Measurements from ENCODE around the gene GPR85. TPM values are rescaled to one million over a fixed set of nuclear protein-coding genes. Genes with fewer than 3 reads are reported as not detected.

GPR85 gene, protein sequence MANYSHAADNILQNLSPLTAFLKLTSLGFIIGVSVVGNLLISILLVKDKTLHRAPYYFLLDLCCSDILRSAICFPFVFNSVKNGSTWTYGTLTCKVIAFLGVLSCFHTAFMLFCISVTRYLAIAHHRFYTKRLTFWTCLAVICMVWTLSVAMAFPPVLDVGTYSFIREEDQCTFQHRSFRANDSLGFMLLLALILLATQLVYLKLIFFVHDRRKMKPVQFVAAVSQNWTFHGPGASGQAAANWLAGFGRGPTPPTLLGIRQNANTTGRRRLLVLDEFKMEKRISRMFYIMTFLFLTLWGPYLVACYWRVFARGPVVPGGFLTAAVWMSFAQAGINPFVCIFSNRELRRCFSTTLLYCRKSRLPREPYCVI
- total RNA-seq (not detected), polyA plus RNA-seq (not detected)

DNA sequence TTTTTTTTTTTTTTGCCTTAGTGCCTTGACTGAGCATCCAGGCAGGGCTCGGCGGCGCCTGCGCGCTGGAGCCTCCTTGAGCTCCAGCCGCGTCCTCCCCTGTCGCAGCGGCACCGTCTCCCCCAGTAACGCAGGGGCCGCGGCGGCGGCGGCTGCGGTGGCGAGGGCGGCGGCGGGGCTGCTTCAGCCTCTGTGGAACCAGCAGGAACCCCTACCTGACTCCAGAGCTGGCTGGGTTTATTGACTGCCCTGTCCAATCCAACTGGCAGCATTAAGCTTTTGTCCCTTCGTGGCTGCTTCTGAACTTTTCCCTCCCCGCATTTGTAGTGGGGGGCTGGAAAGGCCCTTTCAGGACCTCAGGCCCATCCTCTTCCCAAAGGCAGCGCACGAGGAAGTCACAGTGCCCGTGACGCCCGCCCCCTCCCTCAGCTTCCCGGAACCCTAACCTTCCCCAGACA, at the start of gene GPR85:
Gene GPR85 (minus strand): TSS at position 397 of the 458 bp plus-strand sequence. CDS start 2,106 bp downstream, outside the sequence.
- Mint-ChIP-seq H3K9me3 (peaks cover 0 to 3% (median 0%) of the 10 kb centered on the region in 8 donors), H3K4me1 (peaks cover 3 to 9% (median 6%) of the 10 kb centered on the region in 4 donors), H3K36me3 (no peaks in the 10 kb centered on the region), H3K27ac (peak within 1 kb of the TSS in 2 of 7 donors; percentile 42 to 76), H3K27me3 (peaks cover 40 to 43% of the 10 kb centered on the region in 2 donors), H3K4me3 (peak within 1 kb of the TSS in 6 of 8 donors; percentile 43 to 68 (median 65))
- Histone ChIP-seq H3K36me3 (ENCODE audit: insufficient read depth, low read length) (no peaks in the 10 kb centered on the region), H3K27ac (ENCODE audit: low read depth, low read length) (no peak within 1 kb of the TSS), H3K9me3 (ENCODE audit: control insufficient read depth in 1 of 2, low read length in 2 of 2) (no peaks in the 10 kb centered on the region), H3K27me3 (ENCODE audit: insufficient read depth, low read length) (peaks cover 7% of the 10 kb centered on the region), H3K4me3 (ENCODE audit: low read length in 2 of 2) (no peak within 1 kb of the TSS), H3K4me1 (ENCODE audit: insufficient read depth, low read length) (peaks cover 7% of the 10 kb centered on the region)
- CTCF ChIA-PET (ENCODE audit: partially characterized antibody): interaction anchor here (1.2 kb wide), 2 partner anchors 10 to 509 kb away, joined by 3 to 4 read pairs; no protein-coding TSS in a partner anchor
- peak; percentile 24 to 40 (median 27) for DNase-seq
- intact Hi-C loops (cut with micrococcal nuclease): no loop called here
- POLR2A ChIA-PET (ENCODE audit: partially characterized antibody): no interaction called here

DNA sequence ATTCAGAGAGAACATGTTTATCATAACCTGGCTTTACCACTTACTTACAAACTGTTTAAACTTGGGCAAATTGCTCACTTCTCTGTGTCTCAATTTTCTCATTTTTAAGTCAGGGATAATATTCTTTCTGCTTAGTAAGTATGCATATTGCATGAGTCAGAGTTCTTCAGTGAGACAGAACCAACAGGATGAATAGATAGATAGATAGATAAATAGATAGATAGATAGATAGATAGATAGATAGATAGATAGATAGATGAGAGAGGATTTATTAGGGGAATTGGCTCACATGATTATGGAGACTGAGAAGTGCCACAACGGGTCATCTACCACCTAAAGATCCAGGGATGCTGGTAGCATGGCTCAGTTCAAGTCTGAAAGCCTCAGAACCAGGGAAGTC, 47.4 kb upstream of the GPR85 start:
- no peaks in the 10 kb centered on the region for H3K36me3 ChIP-seq (ENCODE audit: insufficient read depth, low read length)
- DNase-seq: no peak
- no peaks in the 10 kb centered on the region for H3K36me3 Mint-ChIP-seq
- H3K27ac Mint-ChIP-seq: no peak overlapping the region
- H3K9me3 Mint-ChIP-seq: peaks cover 0 to 2% (median 0%) of the 10 kb centered on the region in 8 donors
- POLR2A ChIA-PET (ENCODE audit: partially characterized antibody): no interaction called here
- H3K27me3 ChIP-seq (ENCODE audit: insufficient read depth, low read length): no peaks in the 10 kb centered on the region
- CTCF ChIA-PET (ENCODE audit: partially characterized antibody): no interaction called here
- no peaks in the 10 kb centered on the region for H3K9me3 ChIP-seq (ENCODE audit: control insufficient read depth in 1 of 2, low read length in 2 of 2)
- no peak overlapping the region for H3K27ac ChIP-seq (ENCODE audit: low read depth, low read length)
- intact Hi-C loops (cut with micrococcal nuclease): no loop called here
- H3K4me3 Mint-ChIP-seq: no peak overlapping the region
- no peak overlapping the region for H3K4me3 ChIP-seq (ENCODE audit: low read length in 2 of 2)
- no peaks in the 10 kb centered on the region for H3K4me1 Mint-ChIP-seq
- H3K27me3 Mint-ChIP-seq: peaks cover 1 to 2% of the 10 kb centered on the region in 2 donors
- H3K4me1 ChIP-seq (ENCODE audit: insufficient read depth, low read length): no peaks in the 10 kb centered on the region

DNA sequence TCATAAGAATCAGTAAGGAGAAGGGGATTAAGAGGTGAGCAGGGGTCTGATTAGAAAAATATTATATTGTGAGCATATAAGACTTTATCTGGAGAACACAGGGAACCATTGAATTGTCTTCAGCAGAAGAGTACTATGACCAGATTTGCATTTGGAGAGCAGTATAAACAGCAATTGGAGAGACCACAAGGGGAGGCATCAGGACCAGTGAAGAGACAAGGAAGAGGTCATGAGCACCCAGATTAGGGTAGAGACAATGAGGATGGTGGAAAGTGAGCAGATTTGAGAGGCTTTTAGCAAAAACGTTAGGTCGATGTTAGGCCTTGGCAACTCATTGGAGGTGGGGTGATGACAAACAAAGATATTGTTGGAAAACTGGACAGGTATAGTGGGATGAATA, 44.7 kb upstream of the GPR85 start:
- DNase-seq: no peak
- Histone ChIP-seq H3K9me3 (ENCODE audit: control insufficient read depth in 1 of 2, low read length in 2 of 2) (no peaks in the 10 kb centered on the region), H3K36me3 (ENCODE audit: insufficient read depth, low read length) (no peaks in the 10 kb centered on the region), H3K27me3 (ENCODE audit: insufficient read depth, low read length) (no peaks in the 10 kb centered on the region), H3K4me1 (ENCODE audit: insufficient read depth, low read length) (no peaks in the 10 kb centered on the region), H3K4me3 (ENCODE audit: low read length in 2 of 2) (no peak overlapping the region), H3K27ac (ENCODE audit: low read depth, low read length) (no peak overlapping the region)
- ChIA-PET POLR2A (ENCODE audit: partially characterized antibody) (no interaction called here), CTCF (ENCODE audit: partially characterized antibody) (no interaction called here)
- no peaks in the 10 kb centered on the region for H3K4me1 Mint-ChIP-seq
- peaks cover 0 to 2% (median 0%) of the 10 kb centered on the region in 8 donors for H3K9me3 Mint-ChIP-seq
- intact Hi-C loops (cut with micrococcal nuclease): no loop called here
- H3K36me3 Mint-ChIP-seq: no peaks in the 10 kb centered on the region
- H3K27ac Mint-ChIP-seq: no peak overlapping the region
- no peak overlapping the region for H3K4me3 Mint-ChIP-seq
- peaks cover 1 to 2% of the 10 kb centered on the region in 2 donors for H3K27me3 Mint-ChIP-seq

DNA sequence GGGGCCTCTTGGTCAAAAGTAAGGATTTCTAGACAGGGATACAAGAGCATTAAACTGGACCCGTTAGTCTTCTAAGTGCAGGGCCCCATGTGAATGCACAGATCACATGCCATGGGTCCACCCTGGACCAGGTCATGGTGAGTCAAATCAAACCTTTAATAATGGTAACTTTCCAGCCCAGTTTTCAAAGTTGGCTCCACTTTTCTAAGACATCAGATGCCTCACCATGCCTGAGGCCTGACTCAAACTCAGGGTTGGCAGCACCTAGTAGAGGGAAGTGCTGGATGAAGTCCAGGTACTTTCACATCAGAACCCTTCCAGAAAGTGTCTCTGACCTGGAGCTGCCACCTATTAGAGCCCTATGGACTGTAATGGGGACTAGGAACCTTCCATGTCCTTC, 41.4 kb upstream of the GPR85 start:
- DNase-seq: no peak
- Histone ChIP-seq H3K4me1 (ENCODE audit: insufficient read depth, low read length) (no peaks in the 10 kb centered on the region), H3K9me3 (ENCODE audit: control insufficient read depth in 1 of 2, low read length in 2 of 2) (no peaks in the 10 kb centered on the region), H3K27ac (ENCODE audit: low read depth, low read length) (no peak overlapping the region), H3K4me3 (ENCODE audit: low read length in 2 of 2) (no peak overlapping the region), H3K27me3 (ENCODE audit: insufficient read depth, low read length) (no peaks in the 10 kb centered on the region), H3K36me3 (ENCODE audit: insufficient read depth, low read length) (no peaks in the 10 kb centered on the region)
- H3K4me3 Mint-ChIP-seq: no peak overlapping the region
- H3K4me1 Mint-ChIP-seq: no peaks in the 10 kb centered on the region
- H3K27me3 Mint-ChIP-seq: peaks cover 1 to 2% of the 10 kb centered on the region in 2 donors
- intact Hi-C loops (cut with micrococcal nuclease): no loop called here
- H3K27ac Mint-ChIP-seq: no peak overlapping the region
- CTCF ChIA-PET (ENCODE audit: partially characterized antibody): no interaction called here
- H3K9me3 Mint-ChIP-seq: no peaks in the 10 kb centered on the region
- H3K36me3 Mint-ChIP-seq: no peaks in the 10 kb centered on the region
- POLR2A ChIA-PET (ENCODE audit: partially characterized antibody): no interaction called here

DNA sequence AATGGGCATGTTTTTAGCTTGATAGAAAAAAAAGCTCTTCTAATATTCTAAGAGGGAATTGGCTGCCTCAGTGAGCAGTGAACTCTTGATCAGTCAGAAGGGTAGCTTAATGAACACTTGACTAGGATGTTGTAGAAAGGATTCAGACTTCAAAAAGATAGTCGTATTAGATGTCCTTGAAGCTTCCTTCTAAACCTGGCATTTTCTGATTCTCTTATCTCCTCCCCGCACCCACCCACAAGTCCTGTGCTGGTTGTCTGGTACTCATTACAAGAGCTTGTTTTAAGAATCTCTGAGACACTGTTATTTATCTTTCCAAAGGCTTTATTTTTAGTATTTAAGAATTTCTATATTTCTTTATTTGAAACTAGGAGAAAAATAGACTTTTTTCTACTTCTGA, 39.1 kb upstream of the GPR85 start:
- intact Hi-C loops (cut with micrococcal nuclease): no loop called here

DNA sequence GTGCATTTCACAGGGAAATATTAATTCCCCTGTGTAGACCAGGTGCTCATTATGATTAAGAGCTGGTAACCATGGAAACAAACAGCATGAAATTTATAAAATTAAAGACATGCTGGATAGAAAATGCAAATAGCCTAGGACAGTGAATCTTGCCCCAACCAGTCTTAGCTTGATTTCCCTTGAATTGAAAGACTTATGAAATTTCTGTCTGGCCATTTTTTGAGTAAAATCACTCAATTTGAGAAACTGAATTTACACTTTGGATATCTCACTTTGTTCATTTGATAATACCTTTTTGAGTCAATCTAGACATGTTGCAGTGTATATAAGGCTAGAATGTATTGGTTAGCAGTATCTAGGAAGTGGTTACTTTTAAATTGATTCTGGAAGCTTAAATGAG, 36.1 kb upstream of the GPR85 start:
- CTCF ChIA-PET (ENCODE audit: partially characterized antibody): no interaction called here
- no peaks in the 10 kb centered on the region for H3K9me3 Mint-ChIP-seq
- H3K27ac Mint-ChIP-seq: no peak overlapping the region
- no peak for DNase-seq
- Histone ChIP-seq H3K9me3 (ENCODE audit: control insufficient read depth in 1 of 2, low read length in 2 of 2) (no peaks in the 10 kb centered on the region), H3K4me3 (ENCODE audit: low read length in 2 of 2) (no peak overlapping the region), H3K4me1 (ENCODE audit: insufficient read depth, low read length) (peaks cover 11% of the 10 kb centered on the region), H3K36me3 (ENCODE audit: insufficient read depth, low read length) (no peaks in the 10 kb centered on the region), H3K27me3 (ENCODE audit: insufficient read depth, low read length) (no peaks in the 10 kb centered on the region), H3K27ac (ENCODE audit: low read depth, low read length) (no peak overlapping the region)
- POLR2A ChIA-PET (ENCODE audit: partially characterized antibody): no interaction called here
- intact Hi-C loops (cut with micrococcal nuclease): no loop called here
- H3K4me1 Mint-ChIP-seq: peaks cover 6 to 17% (median 10%) of the 10 kb centered on the region in 4 donors
- H3K36me3 Mint-ChIP-seq: peaks cover 0 to 7% of the 10 kb centered on the region in 2 donors
- H3K27me3 Mint-ChIP-seq: no peaks in the 10 kb centered on the region
- H3K4me3 Mint-ChIP-seq: no peak overlapping the region

More for the DNA sequence above, 39.1 kb upstream of the GPR85 start:
- Mint-ChIP-seq H3K36me3 (no peaks in the 10 kb centered on the region), H3K9me3 (no peaks in the 10 kb centered on the region), H3K27ac (no peak overlapping the region), H3K27me3 (no peaks in the 10 kb centered on the region), H3K4me3 (no peak overlapping the region), H3K4me1 (no peaks in the 10 kb centered on the region)
- H3K36me3 ChIP-seq (ENCODE audit: insufficient read depth, low read length): no peaks in the 10 kb centered on the region
- H3K4me1 ChIP-seq (ENCODE audit: insufficient read depth, low read length): no peaks in the 10 kb centered on the region
- ChIA-PET CTCF (ENCODE audit: partially characterized antibody) (no interaction called here), POLR2A (ENCODE audit: partially characterized antibody) (no interaction called here)
- no peak for DNase-seq
- no peaks in the 10 kb centered on the region for H3K27me3 ChIP-seq (ENCODE audit: insufficient read depth, low read length)
- no peak overlapping the region for H3K27ac ChIP-seq (ENCODE audit: low read depth, low read length)
- no peaks in the 10 kb centered on the region for H3K9me3 ChIP-seq (ENCODE audit: control insufficient read depth in 1 of 2, low read length in 2 of 2)
- H3K4me3 ChIP-seq (ENCODE audit: low read length in 2 of 2): no peak overlapping the region

DNA sequence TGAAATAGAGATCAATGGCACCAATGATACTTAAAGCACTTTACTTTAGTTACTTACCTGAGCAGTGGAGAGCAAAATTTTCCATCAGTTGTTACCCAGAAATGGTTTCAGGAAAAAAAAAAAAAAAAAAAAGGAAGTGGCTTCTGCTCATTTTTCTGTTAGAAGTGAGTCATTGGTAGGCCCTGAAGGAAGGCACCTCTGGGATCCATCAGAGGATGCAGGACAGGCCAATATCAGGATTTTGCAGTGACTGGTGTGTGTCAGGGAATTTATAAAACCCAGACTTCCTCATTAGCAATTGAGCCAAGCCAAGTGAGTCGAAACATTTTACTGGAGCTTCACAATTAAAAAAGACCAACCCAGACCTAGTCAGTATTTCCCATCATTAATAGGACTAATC, 34.0 kb upstream of the GPR85 start:
- no peaks in the 10 kb centered on the region for H3K27me3 ChIP-seq (ENCODE audit: insufficient read depth, low read length)
- no peaks in the 10 kb centered on the region for H3K9me3 ChIP-seq (ENCODE audit: control insufficient read depth in 1 of 2, low read length in 2 of 2)
- H3K4me3 ChIP-seq (ENCODE audit: low read length in 2 of 2): no peak overlapping the region
- peaks cover 4 to 16% of the 10 kb centered on the region in 2 donors for H3K36me3 Mint-ChIP-seq
- ChIA-PET CTCF (ENCODE audit: partially characterized antibody) (no interaction called here), POLR2A (ENCODE audit: partially characterized antibody) (interaction anchor here (1.2 to 1.9 kb wide), 2 partner anchors 181 to 670 kb away, joined by 4 read pairs; a partner anchor contains a TSS)
- H3K4me1 ChIP-seq (ENCODE audit: insufficient read depth, low read length): peaks cover 13% of the 10 kb centered on the region
- intact Hi-C loops (cut with micrococcal nuclease): no loop called here
- H3K4me1 Mint-ChIP-seq: peaks cover 10 to 24% (median 14%) of the 10 kb centered on the region in 4 donors
- no peaks in the 10 kb centered on the region for H3K27me3 Mint-ChIP-seq
- H3K27ac ChIP-seq (ENCODE audit: low read depth, low read length): no peak overlapping the region
- no peaks in the 10 kb centered on the region for H3K9me3 Mint-ChIP-seq
- no peak for DNase-seq
- no peak overlapping the region for H3K27ac Mint-ChIP-seq
- no peaks in the 10 kb centered on the region for H3K36me3 ChIP-seq (ENCODE audit: insufficient read depth, low read length)
- H3K4me3 Mint-ChIP-seq: no peak overlapping the region

All from CD4-positive, alpha-beta memory T cell (primary cell).